Erythroblast (primary cell): ENCODE data around the gene ELOA2.
"Not testable (repeated sequence)": the region's sequence is repeated elsewhere in the genome, so short reads cannot be mapped to it uniquely, and the experiment has no call there.

ENCODE experiments used
- DNase-seq, 2 experiments: peaks; one replicate each; lab custom pipeline; 2025; lab: John Stamatoyannopoulos, UW
- GATA1 ChIP-seq: IDR thresholded peaks from 2 replicates; pipeline ENCODE4 v1.6.1; 2011; ENCODE audit warnings: low read depth, mild to moderate bottlenecking, control low read depth, low read length, moderate library complexity
- POLR2A ChIP-seq: IDR thresholded peaks from 2 replicates; pipeline ENCODE4 v1.6.1; 2011; ENCODE audit warnings: mild to moderate bottlenecking, low read length

ELOA2 gene, protein sequence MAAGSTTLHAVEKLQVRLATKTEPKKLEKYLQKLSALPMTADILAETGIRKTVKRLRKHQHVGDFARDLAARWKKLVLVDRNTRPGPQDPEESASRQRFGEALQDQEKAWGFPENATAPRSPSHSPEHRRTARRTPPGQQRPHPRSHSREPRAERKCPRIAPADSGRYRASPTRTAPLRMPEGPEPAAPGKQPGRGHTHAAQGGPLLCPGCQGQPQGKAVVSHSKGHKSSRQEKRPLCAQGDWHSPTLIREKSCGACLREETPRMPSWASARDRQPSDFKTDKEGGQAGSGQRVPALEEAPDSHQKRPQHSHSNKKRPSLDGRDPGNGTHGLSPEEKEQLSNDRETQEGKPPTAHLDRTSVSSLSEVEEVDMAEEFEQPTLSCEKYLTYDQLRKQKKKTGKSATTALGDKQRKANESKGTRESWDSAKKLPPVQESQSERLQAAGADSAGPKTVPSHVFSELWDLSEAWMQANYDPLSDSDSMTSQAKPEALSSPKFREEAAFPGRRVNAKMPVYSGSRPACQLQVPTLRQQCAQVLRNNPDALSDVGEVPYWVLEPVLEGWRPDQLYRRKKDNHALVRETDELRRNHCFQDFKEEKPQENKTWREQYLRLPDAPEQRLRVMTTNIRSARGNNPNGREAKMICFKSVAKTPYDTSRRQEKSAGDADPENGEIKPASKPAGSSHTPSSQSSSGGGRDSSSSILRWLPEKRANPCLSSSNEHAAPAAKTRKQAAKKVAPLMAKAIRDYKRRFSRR

DNA sequence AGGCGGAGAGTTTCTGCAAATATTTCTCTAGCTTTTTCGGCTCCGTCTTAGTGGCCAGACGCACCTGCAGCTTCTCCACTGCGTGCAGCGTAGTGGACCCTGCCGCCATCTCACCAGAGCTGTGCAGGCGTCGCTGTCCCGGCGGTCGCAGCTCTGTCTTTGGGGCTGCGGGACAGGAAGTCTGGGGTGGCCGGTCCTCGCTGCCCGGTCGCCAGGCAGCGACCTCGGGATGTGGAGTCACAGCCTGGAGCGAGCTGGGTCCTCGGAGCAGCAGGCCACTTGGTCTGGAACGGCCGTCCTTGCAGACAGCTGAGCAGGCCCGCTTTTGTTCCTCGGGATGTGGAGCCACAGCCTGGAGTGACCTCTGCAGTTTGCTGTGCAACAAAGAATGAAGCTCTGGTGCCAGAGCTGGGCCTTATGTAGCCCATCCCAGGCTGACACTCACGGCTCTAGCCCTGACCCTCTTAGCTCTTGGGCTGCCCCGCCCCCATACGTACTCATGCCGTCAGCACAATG lies at the start of gene ELOA2:
Gene ELOA2, minus strand, starts transcription at position 466 of the 516 bp plus-strand sequence. Its CDS starts 357 bp downstream, at position 109.
- no peak for DNase-seq
- TF ChIP-seq GATA1 (no peak), POLR2A (no peak)

GRCh38 chr18:47081578-47081977 lies 46.2 kb upstream of the ELOA2 start:
- TF ChIP-seq POLR2A (no peak), GATA1 (no peak)
- DNase-seq = no peak

- no peak for TF ChIP-seq POLR2A
- TF ChIP-seq GATA1 = no peak
- DNase-seq = no peak
Observed at GRCh38 chr18:47080872-47081271, 45.5 kb upstream of the ELOA2 start.

DNA sequence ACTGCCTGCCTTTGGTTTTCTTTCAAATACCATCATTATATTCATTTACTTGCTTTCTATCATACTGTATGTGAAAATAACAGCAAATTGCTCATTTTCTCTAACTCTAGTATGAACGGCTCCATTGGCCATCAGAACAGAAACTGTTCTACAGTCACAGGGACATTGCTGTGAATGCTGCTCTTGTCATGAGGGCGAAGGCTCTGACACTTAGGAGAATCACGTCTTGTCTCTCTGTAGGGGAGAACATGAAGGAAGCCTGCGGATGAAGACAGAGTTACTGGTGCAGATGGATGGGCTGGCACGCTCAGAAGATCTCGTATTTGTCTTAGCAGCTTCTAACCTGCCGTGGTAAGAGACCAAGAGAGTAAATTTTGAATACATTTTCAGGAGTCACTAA lies 41.7 kb upstream of the ELOA2 start:
- TF ChIP-seq POLR2A = no peak
- TF ChIP-seq GATA1 = no peak
- no peak for DNase-seq

DNA sequence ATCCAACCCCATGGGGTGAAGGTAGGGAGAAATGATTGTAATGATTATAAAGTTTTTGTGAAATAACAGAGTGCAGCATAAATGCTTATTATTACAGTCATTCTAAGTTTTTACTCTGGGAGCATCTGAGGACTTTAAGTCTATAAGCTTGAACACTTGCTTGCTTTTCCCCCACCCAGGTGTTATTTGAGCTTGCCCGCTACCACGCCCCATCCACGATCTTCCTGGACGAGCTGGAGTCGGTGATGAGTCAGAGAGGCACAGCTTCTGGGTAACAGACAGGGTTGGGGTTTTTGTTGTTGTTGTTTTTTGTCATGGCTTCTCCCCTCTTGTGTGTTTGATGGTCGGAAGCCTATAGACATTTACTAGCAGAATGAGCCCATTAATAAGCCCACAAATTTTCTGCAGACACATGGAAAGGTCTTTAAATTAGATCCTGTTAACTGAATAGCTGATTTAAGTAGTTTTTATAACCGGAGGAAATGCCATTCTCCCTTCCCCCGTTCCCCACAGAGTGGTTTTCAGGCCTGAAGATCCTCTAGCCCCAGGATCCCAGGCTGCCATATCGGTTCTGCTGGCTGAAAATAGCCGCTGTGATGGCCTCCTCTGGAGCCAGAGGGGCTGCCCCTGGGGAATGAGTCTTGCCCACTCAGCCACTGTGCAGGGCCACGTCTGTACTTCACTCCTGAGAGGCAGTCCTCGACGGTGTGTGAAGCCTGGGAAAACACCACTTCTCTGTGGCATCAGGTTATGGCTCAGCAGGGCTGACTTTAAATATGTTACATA lies 39.9 kb upstream of the ELOA2 start:
- TF ChIP-seq GATA1 (no peak), POLR2A (no peak)
- DNase-seq = no peak

- TF ChIP-seq GATA1 (no peak), POLR2A (no peak)
Observed at GRCh38 chr18:47067648-47068047, 32.2 kb upstream of the ELOA2 start.

DNA sequence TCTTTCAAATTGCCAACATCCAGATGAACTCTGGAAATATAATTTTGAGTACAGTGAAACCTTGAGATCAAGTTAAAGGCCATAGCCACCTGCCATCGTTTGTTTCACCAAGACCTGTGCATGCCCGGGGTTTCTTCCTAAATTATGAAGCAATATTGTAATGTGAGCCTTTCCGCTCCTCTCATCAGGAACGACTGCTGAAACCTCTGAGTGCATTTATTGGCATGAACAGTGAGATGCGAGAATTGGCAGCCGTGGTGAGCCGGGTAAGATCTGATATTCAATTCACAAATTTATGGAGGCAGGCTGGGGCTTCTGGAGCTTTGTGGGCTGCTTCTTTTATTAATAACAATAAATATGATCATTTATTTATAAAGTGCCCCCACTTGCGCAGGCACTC lies 27.7 kb upstream of the ELOA2 start:
- TF ChIP-seq GATA1 = no peak
- no peak for TF ChIP-seq POLR2A
- no peak for DNase-seq

More at GRCh38 chr18:47067648-47068047, 32.2 kb upstream of the ELOA2 start:
- no peak for DNase-seq

- DNase-seq = no peak
Observed at GRCh38 chr18:47062471-47062870, 27.1 kb upstream of the ELOA2 start.

DNA sequence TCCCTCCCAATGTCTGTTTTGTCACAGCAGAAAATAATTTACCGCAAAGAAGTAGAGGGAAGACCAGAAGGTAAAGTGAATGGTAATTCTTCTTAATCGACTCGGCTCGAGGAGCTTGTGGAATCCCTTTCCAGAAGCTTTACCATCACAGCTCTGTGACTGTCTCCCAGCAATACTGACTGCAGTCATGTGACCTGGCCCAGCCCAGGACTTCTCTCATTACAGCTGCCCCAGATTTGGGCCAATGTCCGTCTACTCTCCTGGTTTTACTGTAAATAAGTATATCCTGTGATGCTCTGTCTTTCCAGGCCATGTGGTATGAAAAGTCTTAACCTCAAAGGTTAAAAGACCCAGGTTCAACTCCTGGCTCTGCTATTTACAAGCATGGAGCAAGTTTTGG lies 18.9 kb upstream of the ELOA2 start:
- no peak for DNase-seq
- TF ChIP-seq GATA1 (no peak), POLR2A (no peak)

More at GRCh38 chr18:47062471-47062870, 27.1 kb upstream of the ELOA2 start:
- TF ChIP-seq GATA1 = no peak
- TF ChIP-seq POLR2A = no peak

- peak; percentile 52 to 70 for DNase-seq
- no peak for TF ChIP-seq GATA1
- no peak for TF ChIP-seq POLR2A
Observed at GRCh38 chr18:47050468-47050867, 15.0 kb upstream of the ELOA2 start.

GRCh38 chr18:47040982-47041381 lies 5.6 kb upstream of the ELOA2 start:
- no peak for TF ChIP-seq POLR2A
- no peak for TF ChIP-seq GATA1
- DNase-seq = no peak

DNA sequence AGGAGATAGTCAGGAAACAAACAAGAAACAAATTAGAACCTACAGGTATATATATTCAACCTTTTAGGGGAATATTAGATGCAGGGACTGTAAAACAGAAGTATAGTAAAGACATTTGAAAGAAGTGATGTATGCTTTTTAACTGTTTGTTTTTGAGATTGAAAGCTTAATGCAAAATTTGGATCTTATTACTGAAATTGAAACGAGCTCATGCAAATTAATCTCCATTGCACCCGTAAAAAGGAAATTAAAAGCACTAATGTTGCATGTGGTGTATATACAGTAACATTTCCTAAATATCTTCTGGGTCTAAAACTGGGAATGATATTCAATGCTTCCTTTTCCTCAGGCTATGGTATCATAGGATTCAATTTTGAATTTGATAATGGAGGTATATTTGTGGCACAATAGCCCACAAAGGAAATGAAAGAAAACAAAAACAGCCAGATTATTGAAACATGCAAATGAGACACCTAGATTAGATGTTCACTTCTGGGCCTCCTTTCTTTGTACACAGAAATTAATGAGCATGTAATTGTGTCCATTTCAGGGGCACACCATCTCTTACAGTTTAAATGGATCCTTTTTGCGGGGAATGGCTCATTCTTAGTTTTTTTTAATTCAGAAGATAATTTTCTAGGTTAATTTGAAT lies 1.6 kb upstream of the ELOA2 start:
- no peak for DNase-seq
- TF ChIP-seq POLR2A (no peak), GATA1 (no peak)

GRCh38 chr18:47036298-47036874 lies 965 bp upstream of the ELOA2 start:
- TF ChIP-seq GATA1 (no peak), POLR2A (no peak)
- peak; percentile 16 to 47 for DNase-seq

GRCh38 chr18:47034591-47034990 lies 830 bp downstream of the ELOA2 start:
- not testable (repeated sequence) for DNase-seq
